ENCODE measurements around the gene APOLD1.

DNA sequence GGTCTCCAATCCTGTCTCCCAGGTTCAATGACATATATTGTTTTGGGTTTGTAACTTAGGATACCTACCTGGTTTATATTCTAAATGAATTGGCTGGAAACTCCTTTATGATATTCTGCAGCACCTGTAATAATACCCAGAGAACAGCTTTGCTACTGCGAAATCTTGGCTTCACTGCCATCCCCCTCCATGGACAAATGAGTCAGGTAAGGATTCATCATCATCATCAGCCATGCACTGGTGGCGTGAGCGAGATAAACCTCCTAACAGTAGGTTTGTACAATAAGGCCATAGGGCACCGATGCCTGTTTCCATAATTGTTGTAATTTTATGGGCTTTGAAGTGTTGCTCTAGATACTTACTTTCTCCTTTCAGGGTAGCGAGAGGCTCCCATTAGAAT lies 38.4 kb downstream of the APOLD1 start:
- TF ChIP-seq, protein P1, sequence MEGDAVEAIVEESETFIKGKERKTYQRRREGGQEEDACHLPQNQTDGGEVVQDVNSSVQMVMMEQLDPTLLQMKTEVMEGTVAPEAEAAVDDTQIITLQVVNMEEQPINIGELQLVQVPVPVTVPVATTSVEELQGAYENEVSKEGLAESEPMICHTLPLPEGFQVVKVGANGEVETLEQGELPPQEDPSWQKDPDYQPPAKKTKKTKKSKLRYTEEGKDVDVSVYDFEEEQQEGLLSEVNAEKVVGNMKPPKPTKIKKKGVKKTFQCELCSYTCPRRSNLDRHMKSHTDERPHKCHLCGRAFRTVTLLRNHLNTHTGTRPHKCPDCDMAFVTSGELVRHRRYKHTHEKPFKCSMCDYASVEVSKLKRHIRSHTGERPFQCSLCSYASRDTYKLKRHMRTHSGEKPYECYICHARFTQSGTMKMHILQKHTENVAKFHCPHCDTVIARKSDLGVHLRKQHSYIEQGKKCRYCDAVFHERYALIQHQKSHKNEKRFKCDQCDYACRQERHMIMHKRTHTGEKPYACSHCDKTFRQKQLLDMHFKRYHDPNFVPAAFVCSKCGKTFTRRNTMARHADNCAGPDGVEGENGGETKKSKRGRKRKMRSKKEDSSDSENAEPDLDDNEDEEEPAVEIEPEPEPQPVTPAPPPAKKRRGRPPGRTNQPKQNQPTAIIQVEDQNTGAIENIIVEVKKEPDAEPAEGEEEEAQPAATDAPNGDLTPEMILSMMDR (IDR thresholded peaks at IDR 0.05) = no peak
- no peak for TF ChIP-seq POLR2A (IDR thresholded peaks at IDR 0.05)
